GM19099 (cell line): ENCODE measurements around the gene SAMD14.

Experiments
- POLR2A ChIP-seq: IDR thresholded peaks from 3 replicates; pipeline ENCODE4 v1.6.1; 2011; ENCODE audit warnings: low read depth; ENCODE audit not compliant: insufficient read length; ENCODE audit errors: extremely low read depth

SAMD14 gene

GRCh38 chr17:50146230-50146926 is 16.4 kb upstream of the SAMD14 start:
- no peak for TF ChIP-seq POLR2A

DNA sequence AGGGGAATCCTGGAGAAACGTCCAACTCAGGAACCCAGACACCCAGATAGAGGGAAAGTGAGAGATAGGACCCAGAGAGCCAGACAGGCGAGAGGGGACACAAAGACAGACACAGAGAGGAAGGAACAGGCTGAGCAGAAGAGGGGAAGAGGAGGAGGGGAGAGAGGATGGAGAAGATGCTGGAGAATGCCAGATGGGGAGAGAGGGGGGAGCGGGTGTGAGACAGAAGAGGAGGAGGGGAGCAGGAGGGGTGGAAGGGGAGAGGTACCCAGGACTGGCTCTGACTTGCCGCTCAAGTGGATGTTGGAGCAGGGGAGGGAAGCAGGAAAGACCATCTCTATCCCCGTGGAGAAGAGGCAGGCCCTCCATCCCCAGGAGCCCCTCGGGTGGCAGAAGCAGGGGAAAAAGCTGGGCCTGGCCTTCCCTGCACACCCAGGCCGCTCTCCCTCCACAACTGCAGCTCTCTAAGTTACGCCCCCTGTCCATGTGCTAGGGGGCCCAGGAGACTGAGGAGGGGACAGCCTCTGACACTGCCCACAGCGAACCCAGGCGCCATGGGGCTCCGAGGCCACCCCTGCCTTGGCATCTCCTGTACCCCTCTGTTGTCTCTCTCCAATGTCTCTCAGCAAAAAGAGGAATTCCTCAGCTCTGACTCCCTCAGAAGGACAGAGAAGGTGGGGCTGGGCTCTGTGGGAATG is 15.7 kb upstream of the SAMD14 start:
- no peak for TF ChIP-seq POLR2A

DNA sequence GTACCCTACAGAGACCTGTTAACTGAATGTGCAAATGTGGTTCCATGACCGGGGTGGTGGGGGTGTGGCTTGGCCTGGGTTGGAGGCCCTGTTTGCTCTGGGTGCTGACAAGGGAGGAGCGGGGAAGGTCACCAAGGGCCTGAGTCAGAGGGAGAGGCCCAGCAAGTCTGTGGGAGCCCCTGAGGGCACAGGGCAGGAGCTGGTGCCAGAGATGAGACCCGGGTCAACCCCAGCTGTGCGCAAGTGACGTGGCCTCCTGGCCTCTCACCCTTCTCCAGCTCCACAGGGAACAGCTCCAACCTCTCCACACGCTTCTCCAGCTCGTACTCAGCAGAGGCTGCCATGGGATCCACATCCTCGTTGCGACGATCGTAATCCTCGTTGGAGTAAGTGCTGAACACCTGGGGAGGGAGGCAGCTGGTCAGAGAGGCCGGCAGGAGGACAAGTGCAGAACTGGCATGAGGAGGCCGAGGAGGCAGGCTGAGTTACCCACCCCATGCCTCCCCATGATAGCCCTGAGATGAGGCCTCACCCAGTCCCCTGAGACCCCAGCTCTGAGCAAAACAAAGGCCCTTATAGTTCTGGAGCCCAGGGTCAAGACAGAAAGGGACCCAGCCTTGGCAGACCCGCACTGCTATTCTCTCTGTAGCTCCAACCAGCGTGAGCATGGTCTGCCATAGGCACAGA is 15.0 kb upstream of the SAMD14 start:
- TF ChIP-seq POLR2A = no peak

DNA sequence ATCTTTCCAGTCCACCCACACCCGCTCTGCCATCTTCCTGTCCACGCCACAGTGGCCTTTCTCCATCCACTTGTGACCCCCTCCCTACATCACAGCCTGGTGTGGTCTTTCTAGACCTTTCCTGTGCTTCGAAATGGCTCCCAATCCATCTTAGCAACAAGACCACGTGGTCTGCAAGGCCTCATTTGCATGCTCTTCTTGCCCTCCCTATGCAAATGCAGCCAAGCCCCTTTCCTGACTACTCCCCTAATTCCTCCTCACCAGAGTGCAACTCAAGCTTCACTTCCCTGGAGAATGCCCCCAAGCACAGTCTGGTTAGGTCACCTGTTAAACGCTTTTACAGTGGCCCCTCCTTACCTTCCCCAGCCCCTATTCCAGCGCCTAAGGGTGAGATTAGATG is 14.4 kb upstream of the SAMD14 start:
- no peak for TF ChIP-seq POLR2A

DNA sequence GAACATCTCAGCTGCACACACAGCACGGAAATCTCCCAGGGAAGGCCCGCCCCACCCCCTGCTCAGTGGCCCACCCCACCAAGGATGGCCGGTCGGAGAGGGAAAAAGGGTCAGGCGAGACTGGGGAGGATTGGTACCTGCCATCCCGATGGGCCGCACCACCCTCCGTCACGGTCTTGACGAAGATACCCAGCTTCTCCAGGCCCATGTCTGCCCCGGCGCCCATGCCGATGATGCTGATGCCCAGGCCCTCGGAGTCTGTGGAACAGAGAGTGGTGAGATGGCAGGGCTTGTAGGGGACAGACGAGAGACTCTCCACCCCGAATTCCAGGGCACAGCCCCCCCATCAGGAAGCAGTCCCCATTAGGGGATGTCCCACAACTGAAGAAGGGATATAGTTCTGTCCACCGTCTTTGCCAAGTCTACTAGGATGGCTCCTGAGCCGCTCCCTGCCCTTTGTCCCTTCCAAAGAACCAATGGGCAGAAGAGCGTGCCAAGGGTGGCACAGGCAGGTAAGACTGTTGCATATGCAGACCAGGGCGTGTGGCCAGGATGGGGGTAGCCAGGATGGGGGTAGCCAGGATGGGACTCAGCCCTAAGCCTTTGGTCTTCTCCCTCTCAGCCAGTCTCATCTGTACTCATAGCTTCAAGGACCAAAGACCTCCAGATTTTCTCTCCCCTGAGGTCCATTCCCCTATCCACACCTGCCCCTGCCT is 13.7 kb upstream of the SAMD14 start:
- no peak for TF ChIP-seq POLR2A

DNA sequence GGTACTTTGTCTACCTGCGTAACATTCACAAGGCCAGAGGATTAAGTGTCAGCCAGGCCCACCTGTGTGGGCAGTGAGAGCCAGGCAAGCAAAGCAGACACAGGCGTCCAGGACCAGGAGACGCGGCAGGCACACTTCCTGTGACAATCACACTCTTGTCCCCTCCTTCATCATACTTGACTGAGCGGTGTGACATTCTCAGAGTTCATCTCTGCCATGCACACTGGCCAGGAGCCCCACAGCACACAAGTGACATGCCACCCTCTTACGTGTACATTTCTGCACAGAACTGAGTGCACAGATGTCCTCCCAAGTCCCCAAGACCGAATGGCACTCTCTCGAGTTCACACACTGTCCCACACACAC is 11.8 kb upstream of the SAMD14 start:
- no peak for TF ChIP-seq POLR2A

DNA sequence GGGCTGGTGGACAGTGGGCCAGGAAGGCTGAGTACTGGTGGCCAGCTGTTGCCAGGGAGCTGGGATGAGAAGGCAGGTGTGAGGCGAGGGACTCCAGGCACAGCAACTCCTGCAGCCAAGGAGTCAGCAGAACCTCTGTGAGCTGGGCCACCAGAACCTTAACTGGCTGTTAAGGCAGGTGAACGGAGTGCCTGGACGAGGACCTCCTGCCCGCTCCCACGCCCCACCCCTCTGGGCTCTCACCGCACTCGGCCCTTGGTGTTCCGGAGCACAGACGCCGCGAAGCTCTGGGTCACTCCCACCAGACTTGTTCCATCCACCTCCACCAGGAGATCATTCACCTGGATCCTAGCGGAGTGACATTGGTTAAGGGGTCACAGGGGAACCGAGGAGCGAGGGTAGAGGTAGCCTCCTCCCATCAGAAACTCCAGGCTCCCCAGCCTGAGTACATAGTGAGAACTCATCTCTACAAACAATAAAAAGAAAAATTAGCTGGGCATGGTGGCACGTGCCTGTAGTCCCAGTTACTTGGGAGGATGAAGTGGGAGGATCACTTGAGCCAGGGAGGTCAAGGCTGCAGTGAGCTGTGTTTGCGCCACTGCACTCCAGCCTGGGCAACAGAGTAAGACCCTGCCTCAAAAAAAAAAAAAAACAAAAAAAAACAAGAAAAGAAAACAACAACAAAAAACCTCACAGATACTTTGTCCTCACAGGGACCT is 11.2 kb upstream of the SAMD14 start:
- no peak for TF ChIP-seq POLR2A

- no peak for TF ChIP-seq POLR2A
These were observed 10.3 kb upstream of the SAMD14 start for GRCh38 chr17:50139950-50140885.

GRCh38 chr17:50139185-50139783 is 9.3 kb upstream of the SAMD14 start:
- no peak for TF ChIP-seq POLR2A

- no peak for TF ChIP-seq POLR2A
These were observed 7.1 kb upstream of the SAMD14 start for GRCh38 chr17:50137042-50137441.

GRCh38 chr17:50136096-50136687 is 6.2 kb upstream of the SAMD14 start:
- no peak for TF ChIP-seq POLR2A

DNA sequence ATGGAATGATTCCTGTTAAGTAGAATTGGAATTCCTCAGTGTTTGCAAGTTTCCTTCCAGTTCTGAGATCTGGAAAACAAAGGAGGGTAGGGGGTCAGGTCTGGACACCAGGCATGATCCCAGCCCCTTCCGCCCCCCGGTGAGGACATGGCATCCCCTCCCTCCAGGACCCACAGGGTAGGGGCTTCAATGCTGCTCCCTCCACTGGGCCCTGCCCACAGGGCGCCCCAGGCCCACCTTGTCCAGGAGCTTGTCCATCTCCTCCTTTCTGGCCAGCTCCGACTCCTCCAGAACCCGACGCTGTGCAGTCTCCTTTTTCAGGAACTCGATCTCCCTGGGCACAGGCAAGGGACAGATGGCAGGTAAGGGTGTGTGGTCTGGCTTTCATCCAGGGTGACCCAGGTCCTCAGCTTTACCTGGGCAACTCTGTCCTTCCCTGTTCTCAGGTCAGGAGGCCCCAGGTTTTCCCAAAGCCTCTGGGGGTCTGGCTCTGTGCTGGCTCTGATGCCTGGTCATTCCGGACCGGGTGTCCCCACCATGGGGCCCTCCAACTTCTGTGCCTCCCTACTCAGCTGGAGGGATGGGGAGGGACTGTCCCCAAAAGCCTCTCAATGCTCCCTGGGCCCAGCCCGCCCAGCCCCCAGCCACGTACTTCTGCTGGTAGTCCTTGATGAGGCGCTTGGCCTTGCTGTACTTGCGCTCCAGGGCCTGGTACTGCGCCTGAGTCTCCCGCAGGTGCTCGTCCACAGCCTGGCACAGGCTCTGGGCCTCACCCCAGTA is 5.5 kb upstream of the SAMD14 start:
- no peak for TF ChIP-seq POLR2A

- no peak for TF ChIP-seq POLR2A
These were observed 4.5 kb upstream of the SAMD14 start for GRCh38 chr17:50134206-50135110.
